HUES6 (cell line): Measurements from ENCODE around the gene ADD1.
A peak's percentile ranks its signal among the peaks of the same experiment; 100 is the strongest.
"Not testable (repeated sequence)": the region's sequence is repeated elsewhere in the genome, so short reads cannot be mapped to it uniquely, and the experiment has no call there.

Source experiments
- H3K27ac ChIP-seq: 2 replicates; pipeline ENCODE4 v1.7.0; 2013; ENCODE audit warnings: low read depth, mild to moderate bottlenecking, low read length, inconsistent platforms
- H3K27me3 ChIP-seq: 2 replicates; pipeline ENCODE4 v1.6.1; 2013; ENCODE audit warnings: low read length; ENCODE audit not compliant: control insufficient read depth, insufficient read depth
- H3K36me3 ChIP-seq: 2 replicates; pipeline ENCODE4 v1.6.1; 2013; ENCODE audit warnings: low read length; ENCODE audit not compliant: control insufficient read depth, insufficient read depth
- H3K4me1 ChIP-seq: 2 replicates; pipeline ENCODE4 v1.6.1; 2013; ENCODE audit warnings: low read length; ENCODE audit not compliant: control insufficient read depth, insufficient read depth
- H3K4me3 ChIP-seq: 2 replicates; pipeline ENCODE4 v1.5.1; 2013; ENCODE audit warnings: low read depth, low read length
- H3K9ac ChIP-seq: one replicate; pipeline ENCODE4 v1.6.1; 2013; ENCODE audit warnings: mild to moderate bottlenecking, low read length
- H3K9me3 ChIP-seq: 2 replicates; pipeline ENCODE4 v1.6.1; 2013; ENCODE audit warnings: low read depth, low read length; ENCODE audit not compliant: control insufficient read depth, insufficient read depth

The ADD1 gene

GRCh38 chr4:2934077-2934812 lies 90.6 kb downstream of the ADD1 start:
- H3K36me3 ChIP-seq = peaks cover 67% of the 10 kb centered on the region
- H3K4me3 ChIP-seq = peak overlapping the region; percentile 86
- no peaks in the 10 kb centered on the region for H3K27me3 ChIP-seq
- peaks cover 21% of the 10 kb centered on the region; the same call in 1 of the 2 replicates for H3K4me1 ChIP-seq
- H3K9me3 ChIP-seq = no peaks in the 10 kb centered on the region
- H3K9ac ChIP-seq = peak overlapping the region; percentile 96
- no peak overlapping the region for H3K27ac ChIP-seq

GRCh38 chr4:2934813-2935761 lies 91.4 kb downstream of the ADD1 start:
- H3K9ac ChIP-seq = peak overlapping the region; percentile 96
- peaks cover 67% of the 10 kb centered on the region for H3K36me3 ChIP-seq
- H3K27ac ChIP-seq = peak overlapping the region; percentile 96
- no peaks in the 10 kb centered on the region for H3K9me3 ChIP-seq
- no peaks in the 10 kb centered on the region for H3K27me3 ChIP-seq
- H3K4me1 ChIP-seq = peaks cover 21% of the 10 kb centered on the region; the same call in 1 of the 2 replicates
- H3K4me3 ChIP-seq = peak overlapping the region; percentile 86

- no peak overlapping the region for H3K27ac ChIP-seq
- H3K4me1 ChIP-seq = peaks cover 21% of the 10 kb centered on the region; the same call in 1 of the 2 replicates
- H3K36me3 ChIP-seq = peaks cover 67% of the 10 kb centered on the region
- no peaks in the 10 kb centered on the region for H3K9me3 ChIP-seq
- H3K4me3 ChIP-seq = peak overlapping the region; percentile 86
- H3K27me3 ChIP-seq = no peaks in the 10 kb centered on the region
- H3K9ac ChIP-seq = peak overlapping the region; percentile 96
Measured at GRCh38 chr4:2935762-2936743, 92.4 kb downstream of the ADD1 start.

- H3K9me3 ChIP-seq = no peaks in the 10 kb centered on the region
- peaks cover 67% of the 10 kb centered on the region for H3K36me3 ChIP-seq
- H3K9ac ChIP-seq = no peak overlapping the region
- no peak overlapping the region for H3K27ac ChIP-seq
- H3K4me1 ChIP-seq = peaks cover 21% of the 10 kb centered on the region; the same call in 1 of the 2 replicates
- H3K4me3 ChIP-seq = no peak overlapping the region
- no peaks in the 10 kb centered on the region for H3K27me3 ChIP-seq
Measured at GRCh38 chr4:2936773-2937145, 93.1 kb downstream of the ADD1 start.

- H3K27ac ChIP-seq = no peak overlapping the region
- no peak overlapping the region for H3K4me3 ChIP-seq
- peaks cover 21% of the 10 kb centered on the region; the same call in 1 of the 2 replicates for H3K4me1 ChIP-seq
- H3K9ac ChIP-seq = no peak overlapping the region
- no peaks in the 10 kb centered on the region for H3K27me3 ChIP-seq
- no peaks in the 10 kb centered on the region for H3K9me3 ChIP-seq
- H3K36me3 ChIP-seq = peaks cover 67% of the 10 kb centered on the region
Measured at GRCh38 chr4:2937146-2937857, 93.7 kb downstream of the ADD1 start.

GRCh38 chr4:2937986-2938385 lies 94.3 kb downstream of the ADD1 start:
- no peak overlapping the region for H3K9ac ChIP-seq
- H3K9me3 ChIP-seq = no peaks in the 10 kb centered on the region
- H3K4me3 ChIP-seq = no peak overlapping the region
- H3K36me3 ChIP-seq = peaks cover 69% of the 10 kb centered on the region
- H3K27me3 ChIP-seq = no peaks in the 10 kb centered on the region
- H3K4me1 ChIP-seq = peaks cover 21% of the 10 kb centered on the region; the same call in 1 of the 2 replicates
- H3K27ac ChIP-seq = no peak overlapping the region

GRCh38 chr4:2938411-2938810 lies 94.8 kb downstream of the ADD1 start:
- H3K9me3 ChIP-seq, H3K9ac ChIP-seq, H3K4me3 ChIP-seq, H3K27ac ChIP-seq, H3K27me3 ChIP-seq: not testable (repeated sequence)
- peaks cover 16% of the 10 kb centered on the region; the same call in 1 of the 2 replicates for H3K4me1 ChIP-seq
- H3K36me3 ChIP-seq = peaks cover 70% of the 10 kb centered on the region

- Histone ChIP-seq H3K4me3 (no peak overlapping the region), H3K27me3 (no peaks in the 10 kb centered on the region), H3K36me3 (peaks cover 75% of the 10 kb centered on the region), H3K4me1 (peaks cover 13% of the 10 kb centered on the region; the same call in 1 of the 2 replicates), H3K27ac (no peak overlapping the region), H3K9me3 (no peaks in the 10 kb centered on the region), H3K9ac (no peak overlapping the region)
Measured at GRCh38 chr4:2938906-2939305, 95.3 kb downstream of the ADD1 start.

- H3K9ac ChIP-seq = no peak overlapping the region
- H3K9me3 ChIP-seq = no peaks in the 10 kb centered on the region
- H3K4me3 ChIP-seq = no peak overlapping the region
- no peaks in the 10 kb centered on the region for H3K27me3 ChIP-seq
- H3K4me1 ChIP-seq = peaks cover 13% of the 10 kb centered on the region; the same call in 1 of the 2 replicates
- peaks cover 80% of the 10 kb centered on the region for H3K36me3 ChIP-seq
- no peak overlapping the region for H3K27ac ChIP-seq
Measured at GRCh38 chr4:2939383-2940243, 96.0 kb downstream of the ADD1 start.
